Measurements from ENCODE around the gene ZDHHC11B.
"Not testable (repeated sequence)": the region's sequence is repeated elsewhere in the genome, so short reads cannot be mapped to it uniquely, and the experiment has no call there.

DNA sequence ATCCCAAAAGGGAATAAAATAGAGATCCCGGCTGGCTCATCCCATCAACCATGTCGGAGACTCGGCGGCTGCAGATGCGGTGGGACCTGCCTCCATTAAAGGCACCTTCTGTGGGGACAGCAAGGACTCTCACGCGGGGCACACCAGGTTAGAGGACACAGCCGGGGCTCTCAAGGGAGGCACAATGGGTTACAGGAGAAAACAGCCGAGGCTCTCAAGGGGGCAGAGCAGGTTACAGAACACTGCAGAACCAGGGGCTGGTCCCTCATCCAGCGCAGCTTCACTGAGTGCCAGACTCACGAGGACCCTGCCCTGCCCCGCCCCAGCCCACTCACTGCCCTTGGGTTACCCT lies 98.4 kb downstream of the ZDHHC11B start:
- TF ChIP-seq, protein P1, sequence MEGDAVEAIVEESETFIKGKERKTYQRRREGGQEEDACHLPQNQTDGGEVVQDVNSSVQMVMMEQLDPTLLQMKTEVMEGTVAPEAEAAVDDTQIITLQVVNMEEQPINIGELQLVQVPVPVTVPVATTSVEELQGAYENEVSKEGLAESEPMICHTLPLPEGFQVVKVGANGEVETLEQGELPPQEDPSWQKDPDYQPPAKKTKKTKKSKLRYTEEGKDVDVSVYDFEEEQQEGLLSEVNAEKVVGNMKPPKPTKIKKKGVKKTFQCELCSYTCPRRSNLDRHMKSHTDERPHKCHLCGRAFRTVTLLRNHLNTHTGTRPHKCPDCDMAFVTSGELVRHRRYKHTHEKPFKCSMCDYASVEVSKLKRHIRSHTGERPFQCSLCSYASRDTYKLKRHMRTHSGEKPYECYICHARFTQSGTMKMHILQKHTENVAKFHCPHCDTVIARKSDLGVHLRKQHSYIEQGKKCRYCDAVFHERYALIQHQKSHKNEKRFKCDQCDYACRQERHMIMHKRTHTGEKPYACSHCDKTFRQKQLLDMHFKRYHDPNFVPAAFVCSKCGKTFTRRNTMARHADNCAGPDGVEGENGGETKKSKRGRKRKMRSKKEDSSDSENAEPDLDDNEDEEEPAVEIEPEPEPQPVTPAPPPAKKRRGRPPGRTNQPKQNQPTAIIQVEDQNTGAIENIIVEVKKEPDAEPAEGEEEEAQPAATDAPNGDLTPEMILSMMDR (IDR thresholded peaks at IDR 0.05) = not testable (repeated sequence)
- TF ChIP-seq POLR2A, EP300 (IDR thresholded peaks at IDR 0.05): not testable (repeated sequence)

All from ovary (tissue), 3 donors.